Adrenal gland (tissue), 12 donors: ENCODE data around the gene ART1. TPM values are rescaled to one million over a fixed set of nuclear protein-coding genes. Genes with fewer than 3 reads are reported as not detected.

Experiments used
- DNase-seq, 7 donors: peaks; one replicate each; pipeline ENCODE4 v3.0.0-alpha.2; 2019 to 2020
- H3K27ac ChIP-seq, 5 donors: fragments of 200-600 bp; sonication (generic) in 4 of 5; 1 replicate in 3 of 5; 2 replicates in 2 of 5; pipeline versions ENCODE4 v1.5.1 to v1.8.0; 2016 to 2020; ENCODE audit warnings: mild to moderate bottlenecking in 1 of 5
- H3K27me3 ChIP-seq: fragments of 200-600 bp; 2 replicates; pipeline ENCODE4 v1.8.0; 2021
- H3K36me3 ChIP-seq, 2 donors: fragments of 200-600 bp; replicated peaks in 1 of 2; 1 replicate in 1 of 2; 2 replicates in 1 of 2; pipeline versions ENCODE4 v1.5.1 to v1.8.0; 2018 to 2022
- H3K4me1 ChIP-seq, 2 donors: fragments of 200-600 bp; replicated peaks in 1 of 2; 1 replicate in 1 of 2; 2 replicates in 1 of 2; pipeline versions ENCODE4 v1.5.1 to v1.8.0; 2018 to 2021
- H3K4me3 ChIP-seq, 4 donors: fragments of 200-600 bp; sonication (generic) in 3 of 4; one replicate each; pipeline ENCODE4 v1.5.1; 2016 to 2018
- H3K9me3 ChIP-seq, 3 donors: fragments of 200-600 bp; sonication (generic) in 1 of 3; replicated peaks in 1 of 3; 1 replicate in 2 of 3; 2 replicates in 1 of 3; pipeline versions ENCODE4 v1.5.1 to v1.8.0; 2016 to 2021
- POLR2A ChIP-seq, 2 donors: fragments of 450-650 bp; IDR thresholded peaks; one replicate each; pipeline ENCODE4 v1.6.1; 2017; ENCODE audit warnings: antibody characterized with exemption in 2 of 2, mild to moderate bottlenecking in 2 of 2, moderate library complexity in 1 of 2
- WGBS, 4 donors: extraction: QIAGEN DNeasy Blood & Tissue Kit in 2 of 4; methylation state at CpG; one replicate each; pipeline versions ENCODE4 v1.1.5 to v1.1.7; 2013 to 2017; 5-methylcytosine and 5-hydroxymethylcytosine counted together
- intact Hi-C, 2 donors: fragments of 100-400 bp; cut with DNase I; formaldehyde crosslinking; loops; one replicate each; pipeline versions ENCODE4 v1.14.1 to v1.15.0; 2022 to 2023
- polyA plus RNA-seq, 3 donors: library from polyadenylated mRNA; stranded (reverse); fragments of 200-250 nt in 2 of 3; fragments of 350-450 nt in 1 of 3; fragmentation: Illumina TruSeq in 1 of 3; extraction: RNeasy Lipid Tissue Mini Kit (QIAGEN cat#74804) in 1 of 3; gene quantifications; one replicate each; pipeline ENCODE4 v1.2.3, GENCODE V29; 2013 to 2014
- total RNA-seq, 9 donors: library from RNA; depleted of rRNA in 4 of 9; stranded (reverse); fragments of >200 nt in 4 of 9; fragments of 120-200 nt in 1 of 9; fragmentation: NEBNext Ultra II Directional in 1 of 9; extraction: Animal tissue kit (Norgen Biotek cat#: 25700) in 1 of 9; gene quantifications; one replicate each; pipeline versions ENCODE4 v1.1.0 to v1.2.4, GENCODE V29; 2013 to 2023
- TF ChIP-seq, protein P1 (sequence below), 6 experiments: fragments of 450-650 bp in 4 of 6; fragments of 200-600 bp in 2 of 6; sonication (generic) in 1 of 6; IDR thresholded peaks; 1 replicate in 5 of 6; 2 replicates in 1 of 6; pipeline versions ENCODE4 v1.5.1 to v1.8.0; 2016 to 2021; ENCODE audit warnings: antibody characterized with exemption in 6 of 6, mild to moderate bottlenecking in 2 of 6, moderate library complexity in 1 of 6
- donor health status: healthy with polysubstance abuse.
- donor health status: Bipolar disorder and iron deficiency.
- donor health status: DM: yes; HTN: yes; CAD: no.
- donor health status: DM: no; HTN: no; CAD: no.
- donor health status: DM: no; HTN: no; CAD: no.
- donor health status: DM: yes; HTN: yes; CAD: no.

Gene ART1
- total and polyA plus RNA-seq, 12 donors: 0.46 to 5.2 (median 0.53) TPM; not detected in 8

DNA sequence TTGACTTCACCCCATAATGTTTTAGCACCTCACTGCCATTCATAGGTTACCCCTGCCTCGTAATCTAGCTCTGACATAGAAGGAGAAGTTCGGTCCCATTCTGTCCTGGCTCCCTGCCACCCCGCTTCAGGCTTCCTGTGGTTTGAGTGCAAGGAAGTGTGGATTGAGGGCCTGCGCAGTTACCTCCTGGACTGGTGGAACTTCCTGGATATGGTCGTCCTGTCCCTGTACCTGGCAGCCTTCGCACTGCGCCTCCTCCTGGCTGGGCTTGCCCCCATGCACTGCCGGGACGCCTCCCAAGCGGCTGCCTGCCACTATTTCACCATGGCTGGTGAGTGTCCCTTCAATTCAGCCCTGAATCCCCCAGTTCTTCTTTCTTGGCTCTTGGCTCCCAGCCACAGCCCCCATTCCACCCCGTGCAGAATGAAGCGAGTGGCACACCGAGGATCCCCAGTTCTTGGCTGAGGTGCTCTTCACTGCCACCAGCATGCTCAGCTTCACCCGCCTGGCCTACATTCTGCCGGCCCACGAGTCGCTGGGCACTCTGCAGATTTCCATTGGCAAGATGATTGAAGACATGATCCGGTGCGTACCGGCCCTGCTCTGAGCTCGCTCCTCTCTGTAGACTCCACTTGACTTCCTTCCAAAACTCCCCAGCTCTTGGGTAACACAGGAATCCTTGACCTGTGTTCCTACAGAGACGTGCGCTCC, 18.5 kb upstream of the ART1 start:
- H3K4me3 ChIP-seq: peak overlapping the region in 1 of 4 donors; percentile 15
- no peaks in the 10 kb centered on the region for H3K36me3 ChIP-seq
- peak; percentile 32 to 73 (median 64) for DNase-seq
- WGBS, 4 donors: 74 to 85% (median 77%) methylated on average over 17 to 23 of the region's 23 CpGs
- H3K9me3 ChIP-seq: no peaks in the 10 kb centered on the region
- no peaks in the 10 kb centered on the region for H3K27me3 ChIP-seq
- H3K27ac ChIP-seq: no peak overlapping the region
- TF ChIP-seq POLR2A (IDR thresholded peaks at IDR 0.05): no peak
- TF ChIP-seq, protein P1, sequence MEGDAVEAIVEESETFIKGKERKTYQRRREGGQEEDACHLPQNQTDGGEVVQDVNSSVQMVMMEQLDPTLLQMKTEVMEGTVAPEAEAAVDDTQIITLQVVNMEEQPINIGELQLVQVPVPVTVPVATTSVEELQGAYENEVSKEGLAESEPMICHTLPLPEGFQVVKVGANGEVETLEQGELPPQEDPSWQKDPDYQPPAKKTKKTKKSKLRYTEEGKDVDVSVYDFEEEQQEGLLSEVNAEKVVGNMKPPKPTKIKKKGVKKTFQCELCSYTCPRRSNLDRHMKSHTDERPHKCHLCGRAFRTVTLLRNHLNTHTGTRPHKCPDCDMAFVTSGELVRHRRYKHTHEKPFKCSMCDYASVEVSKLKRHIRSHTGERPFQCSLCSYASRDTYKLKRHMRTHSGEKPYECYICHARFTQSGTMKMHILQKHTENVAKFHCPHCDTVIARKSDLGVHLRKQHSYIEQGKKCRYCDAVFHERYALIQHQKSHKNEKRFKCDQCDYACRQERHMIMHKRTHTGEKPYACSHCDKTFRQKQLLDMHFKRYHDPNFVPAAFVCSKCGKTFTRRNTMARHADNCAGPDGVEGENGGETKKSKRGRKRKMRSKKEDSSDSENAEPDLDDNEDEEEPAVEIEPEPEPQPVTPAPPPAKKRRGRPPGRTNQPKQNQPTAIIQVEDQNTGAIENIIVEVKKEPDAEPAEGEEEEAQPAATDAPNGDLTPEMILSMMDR (IDR thresholded peaks at IDR 0.05): no peak
- intact Hi-C loops: no loop called here
- no peaks in the 10 kb centered on the region for H3K4me1 ChIP-seq

DNA sequence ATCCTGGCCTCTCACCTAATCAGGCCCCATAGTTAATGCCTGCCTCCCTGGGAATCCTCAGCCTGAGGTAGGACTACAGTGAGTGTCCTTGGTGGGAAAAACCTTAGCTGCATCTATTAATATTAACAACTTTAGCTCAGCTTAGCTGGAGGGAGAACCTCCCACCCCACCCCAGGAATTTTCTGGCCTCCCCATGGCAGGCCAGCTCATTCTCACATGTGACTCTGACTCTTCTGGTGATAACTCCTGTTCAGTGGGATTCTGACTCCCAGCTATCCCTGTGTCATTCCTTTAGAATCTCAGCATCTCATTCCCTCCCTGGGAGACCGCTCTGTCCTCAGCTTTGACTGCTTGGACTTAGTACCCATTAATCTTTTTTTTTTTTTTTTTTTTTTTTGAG, 17.6 kb upstream of the ART1 start:
- Histone ChIP-seq H3K36me3 (no peaks in the 10 kb centered on the region), H3K4me3 (no peak overlapping the region), H3K27me3 (no peaks in the 10 kb centered on the region), H3K9me3 (no peaks in the 10 kb centered on the region), H3K4me1 (no peaks in the 10 kb centered on the region), H3K27ac (no peak overlapping the region)
- intact Hi-C loops: no loop called here
- no peak for TF ChIP-seq POLR2A (IDR thresholded peaks at IDR 0.05)
- TF ChIP-seq, protein P1 (IDR thresholded peaks at IDR 0.05): no peak
- 90 to 100% (median 97%) methylated on average over 1 of the region's 1 CpG for WGBS, 4 donors
- DNase-seq: no peak

DNA sequence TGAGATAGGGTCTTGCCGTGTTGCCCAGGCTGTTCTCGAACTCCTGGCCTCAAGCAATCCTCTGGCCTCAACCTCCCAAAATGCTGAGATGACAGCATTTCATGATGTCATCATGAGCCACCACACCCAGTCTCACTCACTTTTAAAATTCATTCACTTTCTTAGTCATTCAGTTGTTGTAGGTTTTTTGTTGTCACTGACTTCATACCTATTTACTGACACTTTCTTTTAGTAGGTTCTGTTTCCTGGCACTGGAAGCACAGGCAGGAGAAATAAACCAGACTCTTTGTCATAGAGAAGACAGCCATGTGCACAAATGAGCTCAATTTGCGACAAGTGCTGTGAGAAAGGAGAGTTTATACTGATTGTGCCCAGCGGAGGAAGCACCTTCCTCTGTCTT, 13.6 kb upstream of the ART1 start:
- TF ChIP-seq, protein P1 (IDR thresholded peaks at IDR 0.05): no peak
- TF ChIP-seq POLR2A (IDR thresholded peaks at IDR 0.05): no peak
- Histone ChIP-seq H3K36me3 (no peaks in the 10 kb centered on the region), H3K27me3 (no peaks in the 10 kb centered on the region), H3K27ac (no peak overlapping the region), H3K9me3 (no peaks in the 10 kb centered on the region), H3K4me3 (no peak overlapping the region), H3K4me1 (no peaks in the 10 kb centered on the region)
- intact Hi-C loops: no loop called here
- whole genome bisulfite sequencing, 4 donors: 87 to 92% (median 91%) methylated on average over 4 of the region's 4 CpGs
- DNase-seq: no peak

DNA sequence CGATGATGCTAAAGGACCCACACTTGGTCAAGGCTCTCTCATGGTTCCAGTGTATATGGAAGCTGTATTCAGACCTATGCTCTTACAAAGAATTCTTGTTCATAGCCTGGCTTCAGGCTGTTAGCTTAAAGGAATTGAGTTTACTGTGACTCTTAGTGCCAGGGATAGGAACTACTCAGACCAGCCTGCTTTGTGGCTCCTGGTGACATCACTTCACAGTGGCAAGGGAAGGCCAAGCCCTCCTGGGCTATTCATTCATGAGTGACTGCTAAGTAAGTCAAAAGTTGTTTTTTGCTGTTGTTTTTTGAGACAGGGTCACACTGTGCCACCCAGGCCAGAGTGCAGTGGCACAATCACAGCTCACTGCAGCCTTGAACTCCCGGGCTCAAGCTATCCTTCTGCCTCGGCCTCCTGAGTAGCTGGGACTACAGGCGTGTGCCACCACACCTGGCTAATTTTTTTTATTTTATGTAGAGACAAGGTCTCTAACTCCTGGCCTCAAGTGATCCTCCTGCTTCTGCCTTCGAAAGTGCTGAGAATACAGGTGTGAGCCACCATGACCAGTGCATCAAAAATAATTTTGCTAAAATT, 12.8 kb upstream of the ART1 start:
- Histone ChIP-seq H3K27ac (no peak overlapping the region), H3K36me3 (no peaks in the 10 kb centered on the region), H3K4me3 (no peak overlapping the region), H3K9me3 (no peaks in the 10 kb centered on the region), H3K27me3 (no peaks in the 10 kb centered on the region), H3K4me1 (no peaks in the 10 kb centered on the region)
- intact Hi-C loops: no loop called here
- DNase-seq: no peak
- TF ChIP-seq, protein P1 (IDR thresholded peaks at IDR 0.05): no peak
- TF ChIP-seq POLR2A (IDR thresholded peaks at IDR 0.05): no peak
- WGBS, 4 donors: 81 to 91% (median 87%) methylated on average over 5 of the region's 5 CpGs
